GM18499 (cell line): ENCODE data around the gene ATP9A.
"Not testable (repeated sequence)": the region's sequence is repeated elsewhere in the genome, so short reads cannot be mapped to it uniquely, and the experiment has no call there.

Source experiments
- ATAC-seq: cut with Tn5 transposase; IDR thresholded peaks from one replicate; pipeline ENCODE4 v1.9.1; 2021; ENCODE audit warnings: moderate number of reproducible peaks; ENCODE audit not compliant: insufficient read depth, unreplicated experiment

The ATP9A gene

DNA sequence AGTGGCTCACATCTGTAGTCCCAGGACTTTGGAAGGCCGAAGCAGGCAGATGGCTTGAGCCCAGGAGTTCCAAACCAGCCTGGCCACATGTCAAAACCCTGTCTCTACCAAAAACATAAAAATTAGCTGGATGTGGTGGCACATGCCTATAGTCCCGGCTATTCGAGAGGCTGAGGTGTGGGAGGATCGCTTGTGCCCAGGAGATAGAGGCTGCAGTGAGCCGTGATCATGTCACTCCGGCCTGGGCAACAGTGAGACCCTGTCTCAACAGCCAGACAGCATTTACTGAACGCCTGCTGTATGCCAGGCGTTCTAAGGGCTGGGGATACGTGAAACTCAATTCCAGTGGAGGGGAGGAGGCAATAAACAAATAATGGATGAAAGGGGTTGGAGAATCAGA lies 69.9 kb downstream of the ATP9A start:
- no peak for ATAC-seq

DNA sequence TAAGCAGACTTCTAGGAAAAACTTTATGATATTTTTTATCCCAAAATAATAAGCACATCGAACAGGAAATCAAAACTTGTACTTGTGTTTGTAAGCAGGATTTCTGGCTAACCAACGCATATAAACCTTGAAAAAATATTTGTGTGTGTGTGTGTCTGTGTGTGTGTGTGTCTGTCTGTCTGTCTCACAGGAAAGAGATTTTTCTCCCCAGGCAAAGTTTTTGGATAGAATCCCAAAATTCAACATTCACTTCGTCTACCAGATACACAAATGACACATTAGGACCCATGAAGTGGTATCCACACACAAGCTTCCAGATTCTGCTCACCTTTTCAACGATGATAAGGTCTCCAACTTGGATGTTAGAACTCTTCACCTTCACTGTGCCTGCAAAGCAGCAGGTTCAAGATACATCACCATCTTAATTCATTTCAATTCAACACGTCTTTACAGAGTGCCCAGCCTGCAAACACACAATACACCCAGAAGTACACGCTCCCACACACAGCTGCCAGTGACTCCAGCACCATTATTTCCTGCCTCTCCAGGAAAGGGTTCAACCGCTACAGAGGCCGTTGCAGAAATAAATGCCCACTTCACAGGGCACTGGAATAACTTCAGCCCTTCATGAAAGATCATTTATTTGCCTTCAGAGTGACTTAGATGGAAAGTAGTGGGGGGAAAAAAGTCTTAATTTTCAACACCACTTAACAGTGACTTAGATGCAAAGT lies 70.9 kb downstream of the ATP9A start:
- ATAC-seq, result no peak

DNA sequence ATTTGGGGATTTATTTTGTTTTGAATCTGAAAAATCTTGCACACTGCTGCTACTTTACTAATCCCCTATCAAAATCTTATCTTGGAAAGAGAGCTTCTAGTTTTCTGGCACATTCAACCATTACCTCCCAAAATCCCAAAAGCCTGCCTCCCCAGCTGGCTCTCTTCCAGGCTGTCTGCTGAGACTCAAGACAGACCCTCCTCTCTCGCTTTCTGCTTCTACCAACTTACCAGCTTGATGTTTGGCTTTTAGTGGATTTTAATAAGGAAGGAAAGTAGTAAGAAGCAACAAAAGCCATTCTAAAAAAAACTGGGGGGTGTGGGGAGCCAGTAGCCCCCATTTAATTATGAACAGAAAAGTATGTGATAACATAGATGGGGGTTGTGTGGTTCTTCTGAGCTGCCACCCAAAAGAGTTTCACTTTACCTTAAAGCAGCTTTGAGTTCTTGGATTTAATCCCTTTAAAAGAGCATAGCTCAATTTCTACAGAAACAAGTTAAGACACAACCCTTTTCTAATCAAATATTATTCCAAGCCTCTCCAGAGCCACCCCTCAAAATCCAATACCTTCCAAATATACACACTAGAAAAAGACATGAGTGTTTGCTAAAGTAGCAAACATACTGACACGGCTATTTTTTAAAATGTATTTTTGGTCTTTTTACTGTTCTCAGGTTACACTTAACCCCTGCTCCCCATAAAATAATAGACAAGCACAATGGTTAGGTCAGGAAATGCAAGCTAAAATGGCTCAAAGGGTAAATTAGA lies 71.7 kb downstream of the ATP9A start:
- no peak for ATAC-seq

DNA sequence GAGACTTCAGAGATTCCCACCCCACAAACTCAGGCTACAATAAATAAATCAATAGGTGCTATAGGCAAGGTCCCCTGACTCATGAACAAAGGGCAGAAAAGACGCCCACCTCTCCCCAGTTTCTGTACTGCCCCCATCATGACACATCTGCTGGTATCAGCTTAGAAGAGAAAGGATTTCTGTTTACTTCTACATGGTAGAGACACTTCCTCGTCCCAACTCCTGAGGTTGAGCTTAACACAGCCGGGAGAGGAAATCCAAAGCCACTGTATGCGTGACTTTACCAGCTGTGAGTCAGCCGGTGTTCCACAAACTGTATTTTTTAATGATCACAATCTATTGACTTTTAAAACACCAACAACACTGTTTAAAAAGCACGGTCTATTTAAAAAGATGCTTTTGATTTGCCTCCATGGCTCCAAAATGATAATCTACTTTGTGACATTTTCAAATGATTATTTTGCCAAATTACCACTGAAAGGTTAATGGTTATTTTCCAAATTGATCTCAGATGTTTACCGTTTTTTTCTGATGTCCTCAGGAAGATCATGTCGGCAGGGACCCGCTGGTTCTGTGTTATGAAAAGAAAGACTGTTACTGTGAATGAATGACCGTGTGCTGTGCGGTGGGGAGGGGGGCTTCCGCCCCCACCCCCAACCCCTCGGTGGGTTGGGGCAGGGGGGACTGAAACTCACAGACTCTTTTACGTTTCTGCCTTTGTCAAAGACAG lies 72.5 kb downstream of the ATP9A start:
- no peak for ATAC-seq

DNA sequence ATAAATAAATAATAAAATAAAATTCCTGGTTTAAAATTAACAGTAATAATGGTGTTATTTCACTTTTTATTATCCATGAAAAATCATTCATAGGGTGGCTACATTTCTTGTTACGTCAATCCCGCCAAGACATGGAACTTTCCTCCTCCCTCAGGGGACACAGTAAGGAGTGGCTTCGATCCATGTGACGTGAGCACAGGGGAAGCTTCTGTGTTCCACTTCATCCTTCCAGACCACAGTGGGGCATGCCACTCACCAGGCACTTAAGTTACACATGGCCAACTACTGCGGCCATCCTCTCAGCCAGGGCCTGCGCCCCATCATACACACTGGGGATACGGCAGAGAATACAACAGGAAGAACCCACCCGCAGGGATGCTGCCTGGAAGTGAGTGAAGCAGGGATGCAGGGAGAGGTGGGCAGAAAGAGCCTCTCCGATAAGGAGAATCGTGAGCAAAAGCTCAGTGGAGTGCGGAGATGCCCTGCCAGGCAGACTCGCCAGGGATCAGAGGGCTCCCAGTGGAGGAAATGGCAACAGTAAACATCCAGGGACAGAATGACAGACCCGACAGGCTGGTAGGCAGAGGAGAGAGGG lies 75.3 kb downstream of the ATP9A start:
- no peak for ATAC-seq

DNA sequence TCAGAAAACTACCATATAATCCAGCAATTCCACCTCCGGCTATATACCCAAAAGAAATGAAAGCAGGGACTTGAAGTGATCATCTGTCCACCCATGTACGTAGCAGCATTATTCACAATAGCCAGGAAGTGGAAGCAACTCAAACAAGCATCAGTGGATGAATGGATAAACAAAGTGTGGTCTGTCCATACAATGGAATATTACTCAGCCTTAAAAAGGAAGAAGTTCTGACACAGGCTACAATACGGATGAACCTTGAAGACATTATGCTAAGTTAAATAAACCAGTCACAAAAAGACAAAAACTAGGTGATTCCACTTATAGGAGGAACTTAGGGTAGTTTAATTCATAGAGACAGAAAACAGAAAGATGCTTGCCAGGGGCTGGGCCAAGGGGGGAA lies 76.5 kb downstream of the ATP9A start:
- ATAC-seq, result no peak

DNA sequence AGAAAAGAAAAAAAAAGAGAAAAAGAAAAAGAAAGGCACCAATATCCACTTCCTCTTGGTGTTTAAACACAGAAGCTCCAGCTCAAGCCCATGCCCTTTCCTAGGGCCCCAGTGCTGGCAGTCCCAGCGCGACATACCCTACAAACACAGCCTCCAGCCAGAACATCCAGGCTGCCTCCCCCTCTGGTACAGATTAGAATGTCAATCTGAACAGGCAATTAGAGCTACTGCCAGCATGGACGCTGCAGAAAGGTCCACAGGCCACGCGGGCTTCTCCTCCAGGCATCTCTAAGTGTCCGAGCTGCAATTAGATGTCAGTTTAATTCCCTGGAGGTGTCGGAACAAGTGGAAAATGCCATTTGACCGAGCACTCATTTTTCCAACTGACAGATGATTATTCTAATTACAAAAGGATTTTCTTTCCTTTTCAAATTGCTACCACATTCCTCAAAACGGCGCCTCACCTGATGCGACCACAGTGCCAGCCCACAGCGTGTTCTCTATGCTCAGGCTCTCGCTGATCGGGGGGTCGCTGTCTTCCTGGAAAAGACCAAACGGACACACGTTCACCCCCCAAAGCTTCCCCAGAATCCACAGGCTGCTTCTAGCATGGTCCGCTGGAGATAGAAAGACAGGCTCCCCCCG lies 79.5 kb downstream of the ATP9A start:
- no peak for ATAC-seq

DNA sequence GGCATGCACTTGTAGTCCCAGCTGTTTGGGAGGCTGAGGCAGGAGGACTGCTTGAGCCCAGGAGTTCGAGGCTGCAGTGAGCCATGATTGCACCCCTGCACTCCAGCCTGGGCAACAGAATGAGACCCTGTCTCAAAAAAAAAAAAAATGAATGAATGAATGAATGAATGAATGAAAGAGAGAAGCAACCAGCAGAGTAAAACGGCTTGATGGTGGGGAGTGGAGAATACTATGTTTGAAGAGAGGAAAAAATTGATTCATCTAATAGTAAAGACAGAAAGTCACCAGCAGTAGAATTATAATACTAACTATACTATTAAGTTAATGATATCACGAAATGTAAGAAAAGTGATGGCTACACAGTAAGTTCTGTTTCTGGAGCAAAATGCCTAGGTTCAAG lies 80.6 kb downstream of the ATP9A start:
- no peak for ATAC-seq

DNA sequence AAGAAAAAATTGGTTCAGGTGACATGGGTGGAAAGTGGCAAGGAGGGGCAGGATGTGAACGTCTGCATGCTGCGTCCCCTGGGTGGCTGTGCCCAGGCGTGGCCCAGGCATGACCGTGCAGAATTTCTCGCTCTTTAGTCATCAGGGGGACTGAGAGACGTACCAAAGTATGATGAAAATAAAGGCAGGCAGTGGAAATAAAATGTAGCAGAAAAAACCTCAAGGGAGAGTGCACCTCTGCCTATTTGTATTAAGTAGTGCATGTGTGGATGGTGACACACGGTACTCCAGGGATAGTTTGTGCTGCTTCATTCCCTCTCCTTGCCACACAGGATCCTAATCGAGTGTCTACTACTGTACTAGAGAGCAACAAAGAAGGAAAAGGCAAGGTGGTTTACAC lies 81.1 kb downstream of the ATP9A start:
- no peak for ATAC-seq

DNA sequence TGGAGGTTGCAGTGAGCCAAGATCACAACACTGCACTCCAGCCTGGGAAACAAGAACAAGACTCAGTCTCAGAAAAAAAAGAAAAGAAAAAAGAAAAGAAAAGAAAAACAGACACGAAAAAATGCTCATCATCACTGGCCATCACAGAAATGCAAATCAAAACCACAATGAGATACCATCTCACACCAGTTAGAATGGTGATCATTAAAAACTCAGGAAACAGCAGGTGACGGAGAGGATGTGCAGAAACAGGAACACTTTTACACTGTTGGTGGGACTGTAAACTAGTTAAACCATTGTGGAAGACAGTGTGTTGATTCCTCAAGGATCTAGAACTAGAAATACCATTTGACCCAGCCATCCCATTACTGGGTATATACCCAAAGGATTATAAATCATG lies 82.7 kb downstream of the ATP9A start:
- not testable (repeated sequence) for ATAC-seq

DNA sequence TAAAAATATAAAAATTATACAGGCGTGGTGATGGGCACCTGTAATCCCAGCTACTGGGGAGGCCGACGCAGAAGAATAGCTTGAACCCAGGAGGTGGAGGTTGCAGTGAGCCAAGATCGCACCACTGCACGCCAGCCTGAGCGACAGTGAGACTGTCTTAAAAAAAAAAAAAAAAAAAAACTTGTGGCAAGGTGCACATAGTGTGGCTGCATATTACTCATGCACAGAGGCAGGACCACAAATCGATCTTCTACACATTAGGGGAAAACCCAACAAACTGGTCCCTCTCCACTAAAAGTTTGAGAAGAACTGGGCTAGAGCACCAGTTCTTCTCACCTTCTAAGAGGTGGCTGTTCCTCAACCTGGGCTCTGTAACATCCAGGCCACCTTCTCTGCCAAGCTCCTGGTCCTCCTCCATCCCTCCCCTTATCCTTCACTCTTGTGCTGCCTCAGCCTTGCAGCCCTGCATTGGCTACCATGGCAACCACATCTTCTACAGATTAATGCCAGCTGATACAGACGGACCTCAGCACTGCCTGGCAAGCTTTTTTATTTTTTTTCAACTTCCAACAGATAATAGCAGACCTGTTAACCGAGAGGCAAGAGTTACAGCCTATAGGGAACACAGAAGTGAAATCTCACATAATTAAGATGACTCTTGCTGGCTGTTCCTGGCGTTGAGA lies 88.0 kb downstream of the ATP9A start:
- ATAC-seq, result no peak

DNA sequence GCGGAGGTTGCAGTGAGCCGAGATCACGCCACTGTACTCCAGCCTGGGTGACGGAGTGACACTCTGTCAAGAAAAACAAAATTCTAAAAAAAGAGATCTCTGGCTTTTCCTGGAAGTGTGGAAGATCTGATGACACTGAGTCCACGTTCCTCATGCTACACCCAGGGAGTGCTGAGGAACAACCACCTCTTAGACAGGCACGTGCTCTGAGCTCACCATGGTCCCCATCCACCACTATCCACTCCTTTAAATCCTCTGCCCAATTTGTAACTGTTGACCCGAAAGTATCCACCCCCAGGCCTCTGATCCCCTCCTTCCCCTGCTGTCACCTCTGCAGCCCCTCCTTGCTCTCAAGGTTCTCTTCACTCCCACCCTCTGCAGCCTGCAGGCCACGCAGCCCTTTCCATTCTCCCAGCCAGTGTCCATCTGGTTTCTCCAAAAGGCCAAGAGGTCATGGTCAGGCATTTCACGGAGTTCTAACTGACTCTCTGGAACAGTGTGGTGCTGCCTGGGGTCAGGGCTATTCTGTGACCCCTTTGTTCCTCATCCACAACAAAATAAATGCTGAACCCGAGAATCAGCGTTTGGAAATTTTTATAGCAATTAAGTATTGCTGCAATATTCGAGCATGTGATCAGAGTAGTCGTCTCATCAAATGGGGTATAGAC lies 88.8 kb downstream of the ATP9A start:
- ATAC-seq, result no peak

DNA sequence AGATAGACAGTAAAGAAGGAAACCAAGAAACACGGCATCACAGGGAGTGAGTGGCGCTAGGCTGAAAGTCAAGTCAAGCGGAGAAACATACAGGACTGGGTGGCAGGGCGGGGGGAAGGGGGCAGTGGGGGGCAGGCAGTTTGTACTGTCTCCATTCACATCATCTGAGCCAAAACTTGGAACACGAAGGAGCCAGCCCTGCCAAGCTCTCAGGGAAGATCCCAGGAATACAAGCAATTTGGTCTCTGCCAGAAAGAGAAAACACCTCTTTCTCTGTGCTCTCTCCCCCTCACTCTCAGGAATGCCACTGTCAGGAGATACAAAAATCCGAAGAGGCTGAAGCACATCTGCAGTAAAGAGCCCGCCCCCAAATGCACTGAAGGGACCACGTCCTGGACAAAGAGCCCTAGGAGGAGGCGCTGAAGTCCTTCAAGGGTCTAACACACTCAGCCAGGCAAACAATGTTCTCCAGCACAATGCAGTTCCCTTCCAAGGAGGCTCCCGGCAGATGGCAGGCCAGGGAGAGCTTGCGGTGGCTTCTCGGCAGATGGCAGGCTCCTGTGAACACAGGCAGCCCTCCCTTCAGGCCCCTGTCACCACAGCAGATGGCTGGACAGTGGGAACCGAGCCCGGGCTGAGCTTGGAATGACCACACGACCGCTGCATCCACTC lies 90.0 kb downstream of the ATP9A start:
- no peak for ATAC-seq

DNA sequence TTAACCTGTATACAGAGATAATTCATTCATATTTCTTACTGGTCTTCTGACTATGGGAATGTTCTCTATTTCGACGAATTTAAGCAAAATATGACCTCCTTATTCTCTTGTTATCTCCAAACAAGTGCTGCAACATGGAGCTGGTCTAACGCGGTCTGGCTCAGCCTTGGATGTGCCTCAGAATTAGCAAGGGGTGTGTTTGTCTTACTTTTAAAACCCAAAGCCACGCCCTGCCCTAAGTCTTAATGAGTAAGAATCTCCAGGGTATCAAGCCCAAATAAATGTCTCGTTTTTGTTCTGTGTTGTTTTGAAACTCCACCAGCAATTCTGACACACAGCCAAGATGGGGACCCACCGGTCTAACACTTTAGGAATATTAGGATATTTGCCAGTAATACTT lies 99.2 kb downstream of the ATP9A start:
- ATAC-seq, result no peak

DNA sequence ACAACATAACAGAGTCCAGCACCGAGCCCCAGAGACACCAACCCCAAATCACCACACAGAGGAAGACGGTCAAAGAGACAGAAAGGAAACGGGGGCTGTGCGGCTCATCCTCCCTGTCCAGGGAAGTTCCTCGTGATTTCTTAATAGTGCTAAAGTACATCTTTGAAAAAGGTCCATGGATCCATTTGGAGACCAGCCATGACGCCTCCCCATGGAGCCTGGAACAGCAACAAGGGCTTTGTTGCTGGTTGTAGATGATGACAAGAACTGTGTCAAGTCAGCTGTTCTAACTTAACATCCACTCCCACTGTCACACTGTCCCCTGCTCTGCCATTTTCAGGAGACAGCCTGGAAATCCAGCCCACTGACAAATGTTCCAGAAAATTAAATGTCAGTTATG lies 99.7 kb downstream of the ATP9A start:
- no peak for ATAC-seq

DNA sequence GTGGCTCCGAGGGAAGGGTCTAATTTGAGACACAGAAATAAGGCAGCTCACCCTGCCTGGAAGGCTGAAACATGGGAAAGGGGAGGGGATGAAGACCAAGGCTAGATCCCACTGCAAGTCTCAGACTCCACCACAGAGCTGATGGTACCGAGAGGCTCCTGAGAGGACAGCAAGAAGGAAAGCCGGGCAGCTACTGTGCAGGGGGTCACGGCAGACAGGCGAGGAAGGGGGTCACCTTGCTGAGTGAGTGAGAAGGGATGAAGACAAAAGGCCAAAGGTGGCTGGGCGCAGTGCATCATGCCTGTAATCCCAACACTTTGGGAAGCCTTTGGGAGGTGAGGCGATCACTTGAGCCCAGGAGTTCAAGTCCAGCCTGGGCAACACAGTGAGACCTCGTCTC lies 100.7 kb downstream of the ATP9A start:
- ATAC-seq, result no peak

DNA sequence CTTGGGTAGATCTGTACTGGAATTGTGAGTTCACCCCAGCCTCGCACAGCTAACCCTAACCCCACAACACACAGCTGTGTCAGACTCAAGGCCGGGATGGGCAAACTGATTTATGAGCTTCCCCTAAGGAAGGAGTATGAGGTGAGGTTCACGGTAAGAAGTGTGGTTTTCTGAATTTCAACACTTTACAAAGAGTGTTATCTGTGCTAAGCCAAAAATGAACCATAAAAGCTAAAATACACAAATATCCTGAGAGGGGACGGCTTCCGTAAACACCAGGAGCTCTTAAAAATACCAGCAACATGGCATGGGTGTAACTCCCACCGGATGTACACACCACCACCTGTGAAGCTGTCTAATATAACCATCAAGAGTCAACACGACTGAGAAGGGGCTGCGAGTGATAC lies 101.2 kb downstream of the ATP9A start:
- ATAC-seq, result no peak

DNA sequence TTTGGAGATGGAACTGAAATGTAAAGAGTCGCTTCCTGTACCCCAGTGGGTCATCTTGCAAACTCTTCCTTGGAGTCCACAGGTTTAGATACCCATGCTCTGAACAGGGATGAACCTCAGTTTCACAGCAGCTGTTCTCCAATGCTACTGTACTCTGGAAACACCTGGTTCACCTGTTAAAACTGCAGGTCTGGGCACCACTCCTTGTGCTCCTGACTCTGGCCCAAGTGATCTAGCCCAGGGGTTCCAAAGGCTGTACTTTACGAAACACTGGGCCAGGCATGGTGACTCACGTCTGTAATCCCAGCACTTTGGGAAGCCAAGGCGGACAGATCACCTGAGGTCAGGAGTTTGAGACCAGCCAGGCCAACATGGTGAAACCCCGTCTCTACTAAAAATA lies 102.1 kb downstream of the ATP9A start:
- ATAC-seq, result no peak
